ENCODE data around the gene CLUH.
A peak's percentile ranks its signal among the peaks of the same experiment; 100 is the strongest.

The CLUH gene

GRCh38 chr17:2711608-2712299, at the start of gene CLUH:
TSS of gene CLUH (minus strand) at chr17:2711764. CDS start at chr17:2711661, 103 bp downstream.
- DNase-seq (ENCODE audit: low spot score), result peak; percentile 98

- DNase-seq (ENCODE audit: low spot score), result no peak
These were observed 47.3 kb upstream of the CLUH start for GRCh38 chr17:2758870-2759269.

GRCh38 chr17:2755891-2756724, 44.5 kb upstream of the CLUH start:
- DNase-seq (ENCODE audit: low spot score), result no peak

- no peak for DNase-seq (ENCODE audit: low spot score)
These were observed 39.9 kb upstream of the CLUH start for GRCh38 chr17:2751491-2751890.

GRCh38 chr17:2750721-2751120, 39.2 kb upstream of the CLUH start:
- DNase-seq (ENCODE audit: low spot score), result no peak

GRCh38 chr17:2749784-2750181, 38.2 kb upstream of the CLUH start:
- peak; percentile 85 for DNase-seq (ENCODE audit: low spot score)

- DNase-seq (ENCODE audit: low spot score), result no peak
These were observed 37.7 kb upstream of the CLUH start, which contains the start of gene CCDC92B for GRCh38 chr17:2749058-2749783. TSS of gene CCDC92B (minus strand) at chr17:2749652. CDS start at chr17:2735145, 14,507 bp downstream.

- peak; percentile 74 for DNase-seq (ENCODE audit: low spot score)
These were observed 33.9 kb upstream of the CLUH start for GRCh38 chr17:2745317-2746037.

GRCh38 chr17:2737693-2738092, 26.1 kb upstream of the CLUH start:
- no peak for DNase-seq (ENCODE audit: low spot score)

- DNase-seq (ENCODE audit: low spot score), result no peak
These were observed 25.4 kb upstream of the CLUH start for GRCh38 chr17:2736956-2737355.

- no peak for DNase-seq (ENCODE audit: low spot score)
These were observed 24.3 kb upstream of the CLUH start for GRCh38 chr17:2735896-2736295.

- no peak for DNase-seq (ENCODE audit: low spot score)
These were observed 23.4 kb upstream of the CLUH start for GRCh38 chr17:2734939-2735338.

GRCh38 chr17:2731807-2732206, 20.2 kb upstream of the CLUH start:
- no peak for DNase-seq (ENCODE audit: low spot score)

GRCh38 chr17:2730764-2731353, 19.3 kb upstream of the CLUH start:
- no peak for DNase-seq (ENCODE audit: low spot score)

GRCh38 chr17:2724784-2725164, 13.2 kb upstream of the CLUH start:
- no peak for DNase-seq (ENCODE audit: low spot score)

- DNase-seq (ENCODE audit: low spot score), result no peak
These were observed 12.6 kb upstream of the CLUH start for GRCh38 chr17:2723997-2724783.

GRCh38 chr17:2723505-2723996, 12.0 kb upstream of the CLUH start:
- DNase-seq (ENCODE audit: low spot score), result no peak

- DNase-seq (ENCODE audit: low spot score), result no peak
These were observed 11.0 kb upstream of the CLUH start for GRCh38 chr17:2722611-2723010.

GRCh38 chr17:2721603-2722002, 10.0 kb upstream of the CLUH start:
- DNase-seq (ENCODE audit: low spot score), result no peak

GRCh38 chr17:2719861-2720260, 8.3 kb upstream of the CLUH start:
- no peak for DNase-seq (ENCODE audit: low spot score)
